WTC11 (cell line): ENCODE data around the gene CLPX.
"Not testable (repeated sequence)": the region's sequence is repeated elsewhere in the genome, so short reads cannot be mapped to it uniquely, and the experiment has no call there.

ENCODE experiments used
- ATF1 ChIP-seq: sonication (generic); formaldehyde crosslinking; IDR thresholded peaks from 2 replicates; pipeline ENCODE4 v1.8.1; 2023; ENCODE audit warnings: mild to moderate bottlenecking, moderate library complexity, missing genetic modification reagents
- ATF3 ChIP-seq: sonication (generic); formaldehyde crosslinking; conservative IDR thresholded peaks from 2 replicates; pipeline ENCODE4 v1.8.1; 2022; ENCODE audit warnings: mild to moderate bottlenecking, missing genetic modification reagents
- CTCF ChIP-seq: fragments of 200-600 bp; IDR thresholded peaks from 2 replicates; pipeline ENCODE4 v1.8.0; 2022; ENCODE audit warnings: antibody characterized with exemption
- ESRRA ChIP-seq: sonication (generic); formaldehyde crosslinking; IDR thresholded peaks from 2 replicates; pipeline ENCODE4 v1.8.1; 2022; ENCODE audit warnings: mild to moderate bottlenecking, missing genetic modification reagents, borderline replicate concordance
- IRF2 ChIP-seq: sonication (generic); formaldehyde crosslinking; IDR thresholded peaks from 2 replicates; pipeline ENCODE4 v1.8.0; 2022; ENCODE audit warnings: low read depth, missing genetic modification reagents, borderline replicate concordance
- MAX ChIP-seq: sonication (generic); formaldehyde crosslinking; IDR thresholded peaks from 2 replicates; pipeline ENCODE4 v1.8.0; 2022; ENCODE audit warnings: mild to moderate bottlenecking, missing genetic modification reagents
- NFE2L1 ChIP-seq: sonication (generic); formaldehyde crosslinking; IDR thresholded peaks from 2 replicates; pipeline ENCODE4 v1.8.1; 2023; ENCODE audit warnings: missing genetic modification reagents
- SP1 ChIP-seq: sonication (generic); formaldehyde crosslinking; conservative IDR thresholded peaks from 2 replicates; pipeline ENCODE4 v1.8.1; 2022; ENCODE audit warnings: missing genetic modification reagents
- USF2 ChIP-seq: sonication (generic); formaldehyde crosslinking; IDR thresholded peaks from 2 replicates; pipeline ENCODE4 v1.8.1; 2023; ENCODE audit warnings: mild to moderate bottlenecking, missing genetic modification reagents, moderate library complexity
- ZBTB43 ChIP-seq: sonication (generic); formaldehyde crosslinking; IDR thresholded peaks from 2 replicates; pipeline ENCODE4 v1.8.1; 2023; ENCODE audit warnings: mild to moderate bottlenecking, missing genetic modification reagents
- ZNF263 ChIP-seq: sonication (generic); formaldehyde crosslinking; IDR thresholded peaks from 2 replicates; pipeline ENCODE4 v1.8.1; 2022; ENCODE audit warnings: low read depth, mild to moderate bottlenecking, moderate library complexity, missing genetic modification reagents

- TF ChIP-seq ATF1 (CRISPR knock-in tag); CTCF; ZBTB43 (CRISPR knock-in tag); ATF3 (CRISPR knock-in tag); USF2; ESRRA; IRF2 (CRISPR knock-in tag); MAX (CRISPR knock-in tag); NFE2L1 (CRISPR knock-in tag); SP1 (CRISPR knock-in tag); ZNF263 (CRISPR knock-in tag): not testable (repeated sequence)
Observed at GRCh38 chr15:65137893-65138292, 47.2 kb downstream of the CLPX start.
